CD14-positive monocyte (primary cell): ENCODE measurements around the gene ADAMTS9. TPM values are rescaled to one million over a fixed set of nuclear protein-coding genes. Genes with fewer than 3 reads are reported as not detected.

Experiments used
- DNase-seq, 3 donors: peaks; one replicate each; pipeline ENCODE4 v3.0.0-alpha.2; 2011 to 2022
- H2AFZ ChIP-seq: 2 replicates; pipeline ENCODE4 v1.6.0; 2012; ENCODE audit warnings: mild to moderate bottlenecking, low read depth, low read length, inconsistent platforms; ENCODE audit not compliant: insufficient read depth, poor library complexity, severe bottlenecking
- H3K27ac ChIP-seq, 2 donors: 1 replicate in 1 of 2; 2 replicates in 1 of 2; pipeline ENCODE4 v1.5.1; 2012 to 2013; ENCODE audit warnings: low read length in 2 of 2, control low read depth in 1 of 2, inconsistent platforms in 1 of 2, low read depth in 1 of 2, mild to moderate bottlenecking in 1 of 2
- H3K27me3 ChIP-seq, 2 donors: one replicate each; pipeline versions ENCODE4 v1.6.0 to v1.6.1; 2011 to 2013; ENCODE audit warnings: low read length in 2 of 2; ENCODE audit not compliant: control insufficient read depth in 2 of 2, insufficient read depth in 2 of 2
- H3K36me3 ChIP-seq, 2 donors: replicated peaks in 1 of 2; 1 replicate in 1 of 2; 2 replicates in 1 of 2; pipeline versions ENCODE4 v1.5.1 to v1.6.1; 2012 to 2013; ENCODE audit warnings: low read length in 2 of 2, control low read depth in 1 of 2, inconsistent platforms in 1 of 2, mild to moderate bottlenecking in 1 of 2; ENCODE audit not compliant: insufficient read depth in 2 of 2, control insufficient read depth in 1 of 2
- H3K4me1 ChIP-seq, 2 donors: 1 replicate in 1 of 2; 2 replicates in 1 of 2; pipeline versions ENCODE4 v1.5.1 to v1.6.1; 2012 to 2013; ENCODE audit warnings: low read length in 2 of 2, control low read depth in 1 of 2, inconsistent platforms in 1 of 2, mild to moderate bottlenecking in 1 of 2, moderate library complexity in 1 of 2; ENCODE audit not compliant: insufficient read depth in 2 of 2, control insufficient read depth in 1 of 2
- H3K4me2 ChIP-seq: replicated peaks from 2 replicates; pipeline ENCODE3; 2012; ENCODE audit warnings: low read length, moderate library complexity, mild to moderate bottlenecking; ENCODE audit not compliant: poor library complexity, severe bottlenecking; ENCODE audit errors: extremely low read depth
- H3K4me3 ChIP-seq, 3 experiments: fragments of 200-600 bp in 1 of 3; sonication (generic) in 1 of 3; replicated peaks in 1 of 3; 1 replicate in 2 of 3; 2 replicates in 1 of 3; pipeline ENCODE4 v1.5.1; 2011 to 2013; ENCODE audit warnings: low read length in 3 of 3, mild to moderate bottlenecking in 3 of 3, control low read depth in 2 of 3, low read depth in 2 of 3, inconsistent platforms in 1 of 3, moderate library complexity in 1 of 3
- H3K79me2 ChIP-seq: 2 replicates; pipeline ENCODE4 v1.6.0; 2012; ENCODE audit warnings: mild to moderate bottlenecking, control low read depth, inconsistent platforms, low read length, moderate library complexity; ENCODE audit not compliant: insufficient read depth
- H3K9ac ChIP-seq: 2 replicates; pipeline ENCODE4 v1.6.0; 2017; ENCODE audit warnings: low read length, mild to moderate bottlenecking; ENCODE audit not compliant: insufficient read depth, poor library complexity, severe bottlenecking
- H3K9me3 ChIP-seq, 2 donors: replicated peaks in 1 of 2; 1 replicate in 1 of 2; 2 replicates in 1 of 2; pipeline versions ENCODE4 v1.5.1 to v1.6.1; 2012 to 2013; ENCODE audit warnings: low read length in 2 of 2, control low read depth in 1 of 2; ENCODE audit not compliant: control insufficient read depth in 1 of 2, insufficient read depth in 1 of 2
- H4K20me1 ChIP-seq: 2 replicates; pipeline ENCODE4 v1.6.0; 2012; ENCODE audit warnings: mild to moderate bottlenecking, low read length, control low read depth, moderate library complexity; ENCODE audit not compliant: insufficient read depth
- H3K27ac Mint-ChIP-seq, 7 donors: one replicate each; pipeline ENCODE4 v1.8.0; 2020; ENCODE audit warnings: mild to moderate bottlenecking in 7 of 7, mixed read lengths in 7 of 7, moderate library complexity in 6 of 7, inconsistent platforms in 2 of 7
- H3K27me3 Mint-ChIP-seq, 3 donors: one replicate each; pipeline ENCODE4 v1.8.0; 2021 to 2022; ENCODE audit warnings: low read depth in 3 of 3, mild to moderate bottlenecking in 3 of 3, mixed read lengths in 3 of 3, moderate library complexity in 3 of 3, inconsistent platforms in 1 of 3
- H3K36me3 Mint-ChIP-seq, 2 donors: one replicate each; pipeline ENCODE4 v1.8.0; 2020; ENCODE audit warnings: mixed read lengths in 2 of 2, inconsistent platforms in 1 of 2, mild to moderate bottlenecking in 1 of 2
- H3K4me1 Mint-ChIP-seq: one replicate; pipeline ENCODE4 v1.8.0; 2020; ENCODE audit warnings: mild to moderate bottlenecking, mixed read lengths
- H3K4me3 Mint-ChIP-seq, 2 donors: one replicate each; pipeline ENCODE4 v1.8.0; 2020; ENCODE audit warnings: mild to moderate bottlenecking in 2 of 2, mixed read lengths in 2 of 2, moderate library complexity in 1 of 2
- H3K9me3 Mint-ChIP-seq, 7 donors: one replicate each; pipeline ENCODE4 v1.8.0; 2020 to 2022; ENCODE audit warnings: mixed read lengths in 7 of 7, mild to moderate bottlenecking in 6 of 7, moderate library complexity in 6 of 7, inconsistent platforms in 2 of 7
- WGBS: methylation state at CpG from one replicate; pipeline ENCODE4 v1.1.5; 2013; ENCODE audit warnings: missing lambda C conversion rate; ENCODE audit not compliant: insufficient coverage; 5-methylcytosine and 5-hydroxymethylcytosine counted together
- intact Hi-C, 2 donors: fragments of 100-400 bp; cut with micrococcal nuclease; formaldehyde crosslinking; loops; one replicate each; pipeline versions ENCODE4 v1.15.0 to v1.15.1; 2023
- polyA plus RNA-seq, 3 donors: library from polyadenylated mRNA; depleted of rRNA in 1 of 3; unstranded in 2 of 3; stranded (reverse) in 1 of 3; fragments of 300-500 nt in 2 of 3; fragments of >200 nt in 1 of 3; fragmentation: Illumina TruSeq in 2 of 3; gene quantifications; 1 replicate in 2 of 3; 2 replicates in 1 of 3; pipeline ENCODE4 v1.2.3, GENCODE V29; 2012 to 2021
- TF ChIP-seq, protein P1 (sequence below): fragments of 200-600 bp; IDR thresholded peaks from one replicate; pipeline ENCODE4 v1.8.0; 2022; ENCODE audit warnings: antibody characterized with exemption, mild to moderate bottlenecking

Gene ADAMTS9
- polyA plus RNA-seq, 3 donors = not detected

DNA sequence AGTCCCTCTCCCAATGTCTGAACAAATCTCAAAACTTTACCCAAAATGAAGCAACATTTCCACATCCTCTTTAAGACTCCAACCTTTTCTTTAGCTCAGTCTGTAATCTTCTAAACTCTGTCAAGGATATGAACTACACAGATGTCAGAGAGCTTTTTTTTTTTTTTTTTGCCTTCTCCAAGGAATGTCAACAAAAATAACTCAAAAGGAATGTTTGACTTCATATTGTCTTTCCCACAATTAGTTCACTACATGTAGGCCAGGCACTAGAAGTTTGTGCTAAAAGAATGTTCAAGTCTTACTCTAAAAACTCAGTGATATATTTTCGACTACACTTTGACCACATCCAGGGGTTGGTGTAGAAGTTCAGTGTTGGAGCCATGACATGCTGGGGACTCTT is 37.1 kb downstream of the ADAMTS9 start:
- H3K4me1 Mint-ChIP-seq = no peaks in the 10 kb centered on the region
- Histone ChIP-seq H3K79me2 (no peaks in the 10 kb centered on the region), H4K20me1 (no peaks in the 10 kb centered on the region), H3K4me1 (no peaks in the 10 kb centered on the region), H3K4me3 (no peak overlapping the region), H3K36me3 (no peaks in the 10 kb centered on the region), H3K9me3 (no peaks in the 10 kb centered on the region), H3K4me2 (no peak overlapping the region), H3K27me3 (no peaks in the 10 kb centered on the region), H3K9ac (no peak overlapping the region), H3K27ac (no peak overlapping the region), H2AFZ (no peak overlapping the region)
- DNase-seq = no peak
- no peak overlapping the region for H3K4me3 Mint-ChIP-seq
- intact Hi-C loops = no loop called here
- TF ChIP-seq, protein P1, sequence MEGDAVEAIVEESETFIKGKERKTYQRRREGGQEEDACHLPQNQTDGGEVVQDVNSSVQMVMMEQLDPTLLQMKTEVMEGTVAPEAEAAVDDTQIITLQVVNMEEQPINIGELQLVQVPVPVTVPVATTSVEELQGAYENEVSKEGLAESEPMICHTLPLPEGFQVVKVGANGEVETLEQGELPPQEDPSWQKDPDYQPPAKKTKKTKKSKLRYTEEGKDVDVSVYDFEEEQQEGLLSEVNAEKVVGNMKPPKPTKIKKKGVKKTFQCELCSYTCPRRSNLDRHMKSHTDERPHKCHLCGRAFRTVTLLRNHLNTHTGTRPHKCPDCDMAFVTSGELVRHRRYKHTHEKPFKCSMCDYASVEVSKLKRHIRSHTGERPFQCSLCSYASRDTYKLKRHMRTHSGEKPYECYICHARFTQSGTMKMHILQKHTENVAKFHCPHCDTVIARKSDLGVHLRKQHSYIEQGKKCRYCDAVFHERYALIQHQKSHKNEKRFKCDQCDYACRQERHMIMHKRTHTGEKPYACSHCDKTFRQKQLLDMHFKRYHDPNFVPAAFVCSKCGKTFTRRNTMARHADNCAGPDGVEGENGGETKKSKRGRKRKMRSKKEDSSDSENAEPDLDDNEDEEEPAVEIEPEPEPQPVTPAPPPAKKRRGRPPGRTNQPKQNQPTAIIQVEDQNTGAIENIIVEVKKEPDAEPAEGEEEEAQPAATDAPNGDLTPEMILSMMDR = no peak
- no peaks in the 10 kb centered on the region for H3K36me3 Mint-ChIP-seq
- no CpG with 5 or more reads among the region's 1 CpG for WGBS
- no peak overlapping the region for H3K27ac Mint-ChIP-seq
- peaks cover 0 to 3% (median 2%) of the 10 kb centered on the region in 7 donors for H3K9me3 Mint-ChIP-seq
- H3K27me3 Mint-ChIP-seq = peaks cover 0 to 1% (median 0%) of the 10 kb centered on the region in 3 donors

DNA sequence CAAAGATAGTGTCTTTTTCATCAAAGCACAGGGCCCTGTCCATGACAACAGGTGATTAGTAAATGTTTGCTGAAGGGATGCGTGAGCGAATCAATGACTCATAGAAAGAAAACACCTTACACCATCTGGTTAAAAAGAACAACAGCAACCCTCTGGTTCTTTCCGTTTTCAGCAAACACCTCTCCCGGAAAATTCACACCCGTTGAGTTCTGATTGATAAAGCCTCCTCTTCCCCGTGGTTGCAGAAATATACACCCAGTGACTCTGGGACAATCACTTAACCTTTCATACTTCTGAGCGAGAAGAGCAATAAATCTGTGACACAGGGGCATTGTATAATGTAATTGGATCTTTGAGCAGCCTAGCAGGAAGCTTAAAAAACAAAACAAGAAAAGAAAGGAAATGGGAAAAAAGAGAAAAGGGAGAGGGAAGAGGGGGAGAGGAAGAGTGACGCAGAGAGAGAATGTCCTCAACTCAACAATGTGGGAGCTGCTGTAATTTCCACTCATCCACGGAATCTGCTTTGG is 37.6 kb downstream of the ADAMTS9 start:
- 79% methylated on average over 5 of the region's 9 CpGs for WGBS
- Histone ChIP-seq H3K27ac (no peak overlapping the region), H3K9me3 (no peaks in the 10 kb centered on the region), H3K27me3 (no peaks in the 10 kb centered on the region), H3K4me1 (no peaks in the 10 kb centered on the region), H3K36me3 (no peaks in the 10 kb centered on the region), H3K9ac (no peak overlapping the region), H3K79me2 (no peaks in the 10 kb centered on the region), H4K20me1 (no peaks in the 10 kb centered on the region), H3K4me2 (no peak overlapping the region), H3K4me3 (no peak overlapping the region), H2AFZ (no peak overlapping the region)
- intact Hi-C loops = no loop called here
- no peak overlapping the region for H3K4me3 Mint-ChIP-seq
- H3K27ac Mint-ChIP-seq = no peak overlapping the region
- DNase-seq = no peak
- no peaks in the 10 kb centered on the region for H3K4me1 Mint-ChIP-seq
- TF ChIP-seq, protein P1 = no peak
- peaks cover 0 to 3% (median 2%) of the 10 kb centered on the region in 7 donors for H3K9me3 Mint-ChIP-seq
- peaks cover 0 to 1% (median 0%) of the 10 kb centered on the region in 3 donors for H3K27me3 Mint-ChIP-seq
- H3K36me3 Mint-ChIP-seq = no peaks in the 10 kb centered on the region
